Osteocyte (in vitro differentiated cells): Measurements from ENCODE around the gene MYO7B. TPM values are rescaled to one million over a fixed set of nuclear protein-coding genes. Genes with fewer than 3 reads are reported as not detected.

Experiments used
- DNase-seq: peaks from one replicate; pipeline ENCODE4 v3.0.0; 2021; ENCODE audit warnings: mixed read lengths; ENCODE audit not compliant: unreplicated experiment; ENCODE audit errors: extremely low spot score
- H3K27ac Mint-ChIP-seq: one replicate; pipeline ENCODE4 v1.8.0; 2021; ENCODE audit warnings: mild to moderate bottlenecking, mixed read lengths; ENCODE audit not compliant: unreplicated experiment
- H3K27me3 Mint-ChIP-seq: one replicate; pipeline ENCODE4 v1.8.0; 2021; ENCODE audit warnings: mixed read lengths; ENCODE audit not compliant: unreplicated experiment
- H3K36me3 Mint-ChIP-seq: one replicate; pipeline ENCODE4 v1.8.0; 2021; ENCODE audit warnings: mixed read lengths; ENCODE audit not compliant: unreplicated experiment
- H3K4me1 Mint-ChIP-seq: one replicate; pipeline ENCODE4 v1.8.0; 2021; ENCODE audit warnings: mixed read lengths; ENCODE audit not compliant: unreplicated experiment
- H3K4me3 Mint-ChIP-seq: one replicate; pipeline ENCODE4 v1.8.0; 2021; ENCODE audit warnings: mild to moderate bottlenecking, moderate library complexity, mixed read lengths; ENCODE audit not compliant: unreplicated experiment
- H3K9me3 Mint-ChIP-seq: one replicate; pipeline ENCODE4 v1.8.0; 2021; ENCODE audit warnings: mixed read lengths; ENCODE audit not compliant: unreplicated experiment
- total RNA-seq: library from RNA; stranded (reverse); gene quantifications from 2 replicates; pipeline ENCODE4 v1.2.1, GENCODE V29; 2021
- TF ChIP-seq, protein P1 (sequence below): fragments of 200-600 bp; sonication (generic); IDR thresholded peaks from 2 replicates; pipeline ENCODE4 v1.5.0; 2021; ENCODE audit warnings: antibody characterized with exemption, mild to moderate bottlenecking, moderate library complexity

The MYO7B gene
- total RNA-seq, 1 donor from 2014 or later: not detected

DNA sequence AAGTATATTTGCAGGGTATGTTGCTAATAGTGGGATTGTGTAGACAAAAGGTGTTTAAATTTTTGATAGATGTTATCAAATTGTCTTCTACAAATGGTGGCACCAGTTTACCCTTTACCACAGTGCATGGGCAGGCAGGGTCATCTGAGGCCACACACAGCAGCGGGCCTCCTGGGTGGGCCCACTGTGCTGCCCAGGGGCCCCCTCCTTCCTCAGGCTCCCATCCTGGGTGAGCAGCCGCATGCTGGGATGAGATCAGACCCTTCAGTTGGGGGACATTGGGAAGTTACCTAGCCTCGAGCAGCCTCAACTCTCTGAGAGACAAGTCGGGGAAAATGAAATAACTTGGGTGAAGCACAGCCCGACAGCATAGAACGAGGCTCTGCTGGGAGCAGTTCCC is 9.7 kb downstream of the MYO7B start:
- Mint-ChIP-seq H3K27ac (no peak overlapping the region), H3K36me3 (no peaks in the 10 kb centered on the region), H3K27me3 (peaks cover 58% of the 10 kb centered on the region), H3K4me1 (no peaks in the 10 kb centered on the region), H3K9me3 (no peaks in the 10 kb centered on the region), H3K4me3 (no peak overlapping the region)
- DNase-seq: peak; percentile 70
- TF ChIP-seq, protein P1, sequence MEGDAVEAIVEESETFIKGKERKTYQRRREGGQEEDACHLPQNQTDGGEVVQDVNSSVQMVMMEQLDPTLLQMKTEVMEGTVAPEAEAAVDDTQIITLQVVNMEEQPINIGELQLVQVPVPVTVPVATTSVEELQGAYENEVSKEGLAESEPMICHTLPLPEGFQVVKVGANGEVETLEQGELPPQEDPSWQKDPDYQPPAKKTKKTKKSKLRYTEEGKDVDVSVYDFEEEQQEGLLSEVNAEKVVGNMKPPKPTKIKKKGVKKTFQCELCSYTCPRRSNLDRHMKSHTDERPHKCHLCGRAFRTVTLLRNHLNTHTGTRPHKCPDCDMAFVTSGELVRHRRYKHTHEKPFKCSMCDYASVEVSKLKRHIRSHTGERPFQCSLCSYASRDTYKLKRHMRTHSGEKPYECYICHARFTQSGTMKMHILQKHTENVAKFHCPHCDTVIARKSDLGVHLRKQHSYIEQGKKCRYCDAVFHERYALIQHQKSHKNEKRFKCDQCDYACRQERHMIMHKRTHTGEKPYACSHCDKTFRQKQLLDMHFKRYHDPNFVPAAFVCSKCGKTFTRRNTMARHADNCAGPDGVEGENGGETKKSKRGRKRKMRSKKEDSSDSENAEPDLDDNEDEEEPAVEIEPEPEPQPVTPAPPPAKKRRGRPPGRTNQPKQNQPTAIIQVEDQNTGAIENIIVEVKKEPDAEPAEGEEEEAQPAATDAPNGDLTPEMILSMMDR: no peak

DNA sequence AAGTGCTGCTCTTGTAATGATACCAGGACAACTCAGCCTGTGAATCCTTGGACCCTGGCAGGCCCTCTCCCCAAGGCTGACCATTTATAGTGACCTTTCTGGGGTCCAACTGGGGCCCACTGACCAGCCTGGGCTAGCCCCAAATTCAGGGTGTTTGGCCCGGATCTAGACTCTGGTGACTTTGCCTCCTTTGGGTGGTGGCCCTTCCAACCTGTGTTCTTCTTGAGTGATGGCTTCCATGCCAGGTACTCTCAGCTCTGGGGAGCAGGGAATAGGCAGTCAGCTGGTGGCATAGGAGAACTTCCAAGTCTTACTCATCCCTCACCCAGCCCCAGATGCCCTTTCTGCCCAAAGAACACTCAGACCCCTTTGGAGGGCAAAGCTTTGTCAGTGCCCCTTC is 10.3 kb downstream of the MYO7B start:
- H3K4me3 Mint-ChIP-seq: no peak overlapping the region
- peaks cover 55% of the 10 kb centered on the region for H3K27me3 Mint-ChIP-seq
- TF ChIP-seq, protein P1: no peak

DNA sequence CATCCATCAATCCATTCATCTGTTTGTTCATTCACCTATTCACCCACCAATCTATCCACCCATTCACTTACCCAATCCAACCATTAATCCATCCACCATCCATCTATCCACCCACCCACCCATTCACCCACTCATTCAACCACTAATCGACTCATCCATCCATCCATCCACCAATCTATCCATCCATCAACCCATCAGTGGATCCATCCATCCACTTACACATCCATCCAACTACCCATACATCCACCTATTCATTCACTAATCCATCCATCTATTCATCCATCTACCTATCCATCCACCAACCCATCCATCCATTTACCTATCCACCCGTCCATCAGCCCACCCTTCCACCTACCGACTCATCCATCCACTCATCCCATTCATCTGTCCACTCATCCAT is 11.3 kb downstream of the MYO7B start:
- Mint-ChIP-seq H3K27ac (no peak overlapping the region), H3K9me3 (no peaks in the 10 kb centered on the region), H3K4me1 (no peaks in the 10 kb centered on the region), H3K27me3 (peaks cover 55% of the 10 kb centered on the region), H3K36me3 (no peaks in the 10 kb centered on the region), H3K4me3 (no peak overlapping the region)
- TF ChIP-seq, protein P1: no peak
- no peak for DNase-seq

More for the DNA sequence above, 10.3 kb downstream of the MYO7B start:
- H3K9me3 Mint-ChIP-seq: no peaks in the 10 kb centered on the region
- H3K4me1 Mint-ChIP-seq: no peaks in the 10 kb centered on the region
- DNase-seq: no peak
- no peaks in the 10 kb centered on the region for H3K36me3 Mint-ChIP-seq
- H3K27ac Mint-ChIP-seq: no peak overlapping the region

- no peak for DNase-seq
- no peaks in the 10 kb centered on the region for H3K4me1 Mint-ChIP-seq
- H3K27me3 Mint-ChIP-seq: peaks cover 79% of the 10 kb centered on the region
- H3K27ac Mint-ChIP-seq: no peak overlapping the region
- TF ChIP-seq, protein P1: no peak
- no peak overlapping the region for H3K4me3 Mint-ChIP-seq
- no peaks in the 10 kb centered on the region for H3K36me3 Mint-ChIP-seq
- H3K9me3 Mint-ChIP-seq: peaks cover 2% of the 10 kb centered on the region
Measured at GRCh38 chr2:127551221-127551930, 15.9 kb downstream of the MYO7B start.

DNA sequence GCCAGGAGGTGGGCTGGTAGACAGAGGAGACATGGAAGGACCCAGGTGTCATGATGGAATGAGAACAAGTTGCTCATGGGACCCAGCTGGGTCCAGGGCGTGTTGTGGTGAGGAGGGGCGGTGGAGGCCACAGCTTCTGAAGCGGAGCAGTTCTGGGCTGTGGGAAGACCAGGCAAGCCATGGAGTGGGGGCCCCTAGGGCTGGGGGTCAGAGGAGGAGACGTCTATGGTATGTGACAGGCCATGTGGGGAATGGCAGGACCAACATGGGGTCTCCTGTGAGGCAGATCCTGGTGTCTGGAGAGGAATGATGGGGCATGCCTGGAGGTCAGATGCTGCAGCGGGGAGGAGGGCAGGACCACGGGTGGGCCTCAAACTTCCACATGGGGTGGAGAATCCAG is 16.9 kb downstream of the MYO7B start:
- Mint-ChIP-seq H3K4me3 (no peak overlapping the region), H3K4me1 (no peaks in the 10 kb centered on the region), H3K27me3 (peaks cover 80% of the 10 kb centered on the region), H3K27ac (no peak overlapping the region), H3K9me3 (peaks cover 11% of the 10 kb centered on the region), H3K36me3 (no peaks in the 10 kb centered on the region)
- no peak for DNase-seq
- TF ChIP-seq, protein P1: no peak
